Activated CD4-positive, alpha-beta memory T cell treated with anti-CD3 and anti-CD28 coated beads for 36 hours (primary cell): ENCODE measurements around the gene MED13L. TPM values are rescaled to one million over a fixed set of nuclear protein-coding genes. Genes with fewer than 3 reads are reported as not detected.

Source experiments
- CTCF ChIA-PET: fragments of 350-600 bp; sonication (Branson Sonifier 250); formaldehyde crosslinking; loops from one replicate; lab custom pipeline; 2021; ENCODE audit warnings: antibody characterized with exemption, inconsistent platforms; lab: Charles Lee
- POLR2A ChIA-PET: fragments of 350-600 bp; sonication (Branson Sonifier 250); formaldehyde crosslinking; loops from one replicate; lab custom pipeline; 2021; ENCODE audit warnings: antibody characterized with exemption; lab: Charles Lee
- DNase-seq: peaks from one replicate; pipeline ENCODE4 v3.0.0-alpha.2; 2020
- H3K27ac Mint-ChIP-seq: one replicate; pipeline ENCODE4 v1.8.0; 2021; ENCODE audit warnings: mixed read lengths
- H3K27me3 Mint-ChIP-seq: one replicate; pipeline ENCODE4 v1.8.0; 2021; ENCODE audit warnings: mixed read lengths
- H3K36me3 Mint-ChIP-seq: one replicate; pipeline ENCODE4 v1.8.0; 2021; ENCODE audit warnings: mixed read lengths
- H3K4me1 Mint-ChIP-seq: one replicate; pipeline ENCODE4 v1.8.0; 2021; ENCODE audit warnings: low read depth, mixed read lengths
- H3K4me3 Mint-ChIP-seq: one replicate; pipeline ENCODE4 v1.8.0; 2021; ENCODE audit warnings: mild to moderate bottlenecking, mixed read lengths
- H3K9me3 Mint-ChIP-seq: one replicate; pipeline ENCODE4 v1.8.0; 2021; ENCODE audit warnings: mixed read lengths
- intact Hi-C: fragments of 100-400 bp; cut with micrococcal nuclease; formaldehyde crosslinking; loops from one replicate; pipeline ENCODE4 v1.15.1; 2023
- total RNA-seq, 2 experiments: library from RNA; stranded (reverse); gene quantifications; one replicate each; pipeline ENCODE4 v1.2.3, GENCODE V29; 2021

MED13L gene
- total RNA-seq, 2 experiments from 2014 or later, result 37.7 to 41.4 TPM

DNA sequence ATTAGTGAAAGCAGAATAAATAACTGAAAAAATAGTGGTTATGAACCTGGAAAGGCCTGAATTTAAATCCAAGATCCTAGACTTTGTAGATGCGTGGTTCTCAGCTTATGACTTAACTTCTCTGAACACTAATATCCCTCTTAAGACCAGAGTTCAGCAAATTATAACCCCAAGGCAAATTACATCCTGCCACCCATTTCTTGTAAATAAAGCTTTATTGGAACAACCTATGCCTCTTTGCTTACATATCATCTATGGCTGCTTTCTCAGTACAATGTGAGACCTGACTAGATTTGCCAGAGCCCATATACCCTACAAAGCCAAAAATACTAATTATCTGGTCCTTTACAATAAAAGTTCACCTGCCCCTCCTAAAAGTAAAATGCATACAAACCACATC lies 199.1 kb downstream of the MED13L start:
- DNase-seq, result no peak
- ChIA-PET POLR2A (interaction anchor here (1.6 kb wide), 1 partner anchor 8 kb away, joined by 3 read pairs; no protein-coding TSS in a partner anchor), CTCF (interaction anchor here (0.6 to 1.7 kb wide), 2 partner anchors 10 to 18 kb away, joined by 3 to 5 read pairs; no protein-coding TSS in a partner anchor)
- H3K4me3 Mint-ChIP-seq, result no peak overlapping the region
- H3K27ac Mint-ChIP-seq, result no peak overlapping the region
- intact Hi-C loops, result no loop called here
- H3K27me3 Mint-ChIP-seq, result no peaks in the 10 kb centered on the region
- peaks cover 22% of the 10 kb centered on the region for H3K4me1 Mint-ChIP-seq
- no peaks in the 10 kb centered on the region for H3K9me3 Mint-ChIP-seq
- peaks cover 4% of the 10 kb centered on the region for H3K36me3 Mint-ChIP-seq

DNA sequence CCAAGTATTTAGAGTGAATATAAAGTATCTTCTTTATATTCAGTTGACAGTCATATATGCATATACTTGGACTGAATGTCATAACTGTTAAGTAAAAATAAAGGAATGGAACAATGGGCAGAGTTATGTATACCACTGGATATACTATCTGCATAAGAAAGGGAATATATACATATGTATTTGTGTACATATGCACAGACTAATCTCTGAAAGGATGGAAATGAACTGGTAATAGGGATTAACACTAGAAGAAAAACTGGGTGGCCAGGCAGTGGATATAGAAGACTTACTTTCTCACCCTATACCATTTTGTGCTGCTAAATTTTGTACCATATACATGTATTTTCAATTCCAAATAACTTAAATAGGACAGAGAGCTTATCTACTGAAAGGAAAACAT lies 200.1 kb downstream of the MED13L start:
- no peaks in the 10 kb centered on the region for H3K9me3 Mint-ChIP-seq
- intact Hi-C loops, result no loop called here
- peaks cover 4% of the 10 kb centered on the region for H3K36me3 Mint-ChIP-seq
- ChIA-PET POLR2A (interaction anchor here (1.6 kb wide), 1 partner anchor 9 kb away, joined by 3 read pairs; no protein-coding TSS in a partner anchor), CTCF (interaction anchor here (1.2 kb wide), 1 partner anchor 16 kb away, joined by 3 read pairs; no protein-coding TSS in a partner anchor)
- H3K4me1 Mint-ChIP-seq, result peaks cover 21% of the 10 kb centered on the region
- no peaks in the 10 kb centered on the region for H3K27me3 Mint-ChIP-seq
- no peak for DNase-seq
- H3K4me3 Mint-ChIP-seq, result no peak overlapping the region
- no peak overlapping the region for H3K27ac Mint-ChIP-seq

DNA sequence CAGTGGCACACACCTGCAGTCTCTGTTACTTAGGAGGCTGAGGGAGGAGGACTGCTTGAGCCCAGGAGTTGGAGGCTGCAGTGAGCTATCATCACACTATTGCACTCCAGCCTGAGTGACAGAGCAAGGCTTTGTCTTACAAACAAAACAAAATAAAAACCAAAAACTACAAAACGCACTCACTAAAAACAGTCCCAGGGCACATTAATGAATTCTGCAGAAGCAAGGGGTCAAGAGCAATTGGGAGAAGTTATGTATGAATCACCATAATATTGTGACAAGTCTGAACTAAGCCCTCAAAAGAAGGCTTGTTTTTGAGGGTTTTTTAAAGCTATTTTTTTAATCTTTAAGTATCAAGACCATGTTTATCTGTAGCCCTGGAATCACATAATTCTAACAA lies 201.1 kb downstream of the MED13L start:
- H3K27ac Mint-ChIP-seq, result no peak overlapping the region
- intact Hi-C loops, result no loop called here
- no peak for DNase-seq
- H3K36me3 Mint-ChIP-seq, result peaks cover 2% of the 10 kb centered on the region
- peaks cover 15% of the 10 kb centered on the region for H3K4me1 Mint-ChIP-seq
- CTCF ChIA-PET, result interaction anchor here (1.2 to 1.8 kb wide), 2 partner anchors 11 to 15 kb away, joined by 3 to 4 read pairs; no protein-coding TSS in a partner anchor
- POLR2A ChIA-PET, result no interaction called here
- H3K27me3 Mint-ChIP-seq, result no peaks in the 10 kb centered on the region
- H3K9me3 Mint-ChIP-seq, result no peaks in the 10 kb centered on the region
- no peak overlapping the region for H3K4me3 Mint-ChIP-seq

DNA sequence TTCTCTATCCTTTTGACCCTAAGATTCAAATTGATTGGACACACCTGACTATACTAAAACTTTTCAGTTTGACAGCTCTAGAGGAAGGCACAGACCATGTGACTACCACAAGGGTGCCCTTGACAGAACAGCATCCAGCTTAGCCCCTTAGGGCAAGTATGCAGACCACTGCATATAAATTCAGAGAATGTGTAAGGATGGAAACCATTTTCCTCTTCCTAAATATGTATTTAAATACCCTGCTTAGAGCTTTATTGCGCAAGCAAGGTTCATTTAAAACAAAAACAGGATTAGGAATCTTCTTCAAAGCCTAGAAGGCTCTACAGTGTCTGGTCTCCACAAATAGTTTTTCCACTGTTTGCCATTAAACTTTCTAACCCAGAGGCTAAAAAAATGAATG lies 202.8 kb downstream of the MED13L start:
- ChIA-PET CTCF (no interaction called here), POLR2A (no interaction called here)
- intact Hi-C loops, result no loop called here
- Mint-ChIP-seq H3K4me3 (no peak overlapping the region), H3K36me3 (peaks cover 2% of the 10 kb centered on the region), H3K27me3 (no peaks in the 10 kb centered on the region), H3K4me1 (peaks cover 11% of the 10 kb centered on the region), H3K27ac (no peak overlapping the region), H3K9me3 (no peaks in the 10 kb centered on the region)
- no peak for DNase-seq

DNA sequence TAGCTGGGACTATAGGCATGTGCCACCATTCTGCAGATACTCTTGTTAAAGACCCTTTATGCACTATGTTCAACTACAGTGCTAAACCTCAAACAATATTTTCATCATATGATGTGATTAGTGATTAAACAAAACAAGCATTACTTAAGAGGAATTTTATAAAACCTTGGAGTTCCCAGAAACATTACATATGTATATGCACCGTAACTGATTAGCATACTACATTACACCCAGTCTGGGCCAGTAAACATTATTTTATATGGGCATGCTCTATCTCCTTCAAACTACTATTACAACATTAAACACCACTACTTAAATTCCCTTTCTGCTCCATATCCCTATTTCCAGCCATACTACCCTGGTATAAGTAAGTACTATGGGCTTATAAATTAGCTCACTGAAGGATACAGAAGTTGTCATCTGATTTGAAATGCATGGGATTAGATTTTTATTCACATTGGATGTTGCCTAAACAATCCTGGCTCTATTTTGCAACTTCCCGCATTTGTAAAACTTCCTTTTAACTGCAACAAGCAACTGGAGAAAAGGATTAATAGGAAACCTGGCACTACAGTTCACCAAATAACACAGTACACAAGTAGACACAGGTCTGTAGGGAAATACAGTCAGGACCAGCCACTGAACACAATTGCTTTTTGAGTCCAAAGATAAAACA lies 205.8 kb downstream of the MED13L start:
- Mint-ChIP-seq H3K27ac (no peak overlapping the region), H3K27me3 (no peaks in the 10 kb centered on the region), H3K36me3 (no peaks in the 10 kb centered on the region), H3K9me3 (no peaks in the 10 kb centered on the region), H3K4me3 (no peak overlapping the region), H3K4me1 (peaks cover 21% of the 10 kb centered on the region)
- CTCF ChIA-PET, result interaction anchor here (0.9 kb wide), 1 partner anchor 170 kb away, joined by 3 read pairs; no protein-coding TSS in a partner anchor
- POLR2A ChIA-PET, result no interaction called here
- no peak for DNase-seq
- intact Hi-C loops, result no loop called here

DNA sequence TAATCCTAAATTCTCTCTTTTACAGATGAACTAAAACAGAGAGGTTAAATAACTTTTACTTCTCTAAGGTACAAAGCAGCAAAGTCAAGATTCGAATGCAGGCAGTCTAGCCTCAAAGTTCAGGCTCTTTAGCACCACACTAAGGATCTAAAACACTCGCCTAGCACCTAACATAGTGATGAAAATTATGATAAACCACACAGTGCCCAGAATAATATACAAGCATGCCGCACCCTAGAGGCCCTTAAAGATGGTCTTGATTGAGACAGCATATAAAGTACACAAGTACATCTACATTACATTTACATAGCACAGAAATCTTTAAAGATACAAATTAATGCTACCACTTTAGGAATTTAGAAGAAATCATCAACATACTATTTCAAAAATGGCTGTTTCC lies 207.0 kb downstream of the MED13L start:
- intact Hi-C loops, result no loop called here
- POLR2A ChIA-PET, result no interaction called here
- peaks cover 23% of the 10 kb centered on the region for H3K4me1 Mint-ChIP-seq

DNA sequence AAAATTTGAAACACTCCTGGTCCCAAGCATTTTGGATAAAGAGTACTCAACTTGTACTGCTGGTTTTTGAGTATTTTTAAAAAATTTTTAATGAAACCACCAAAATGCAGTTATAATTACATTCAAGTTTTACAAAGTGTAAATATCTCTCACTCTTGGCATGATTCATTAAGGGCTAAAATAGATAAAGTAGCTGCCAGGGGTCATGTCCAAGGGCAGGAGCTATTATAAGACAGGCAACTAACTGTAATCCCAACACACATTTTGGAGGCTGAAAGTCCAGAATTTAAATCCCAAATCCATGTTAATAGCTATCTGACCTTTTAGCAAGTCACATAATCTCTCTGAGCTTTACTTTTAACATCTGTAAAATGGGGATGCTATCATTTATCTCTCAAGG lies 207.6 kb downstream of the MED13L start:
- CTCF ChIA-PET, result no interaction called here
- H3K9me3 Mint-ChIP-seq, result no peaks in the 10 kb centered on the region
- no peaks in the 10 kb centered on the region for H3K36me3 Mint-ChIP-seq
- H3K27ac Mint-ChIP-seq, result no peak overlapping the region
- DNase-seq, result no peak
- intact Hi-C loops, result loop anchor here (5.0 kb wide), 1 partner anchor 67 kb away; no protein-coding TSS in a partner anchor
- no peaks in the 10 kb centered on the region for H3K27me3 Mint-ChIP-seq
- POLR2A ChIA-PET, result no interaction called here
- peaks cover 21% of the 10 kb centered on the region for H3K4me1 Mint-ChIP-seq
- no peak overlapping the region for H3K4me3 Mint-ChIP-seq

More for the DNA sequence above, 207.0 kb downstream of the MED13L start:
- Mint-ChIP-seq H3K4me3 (no peak overlapping the region), H3K27me3 (no peaks in the 10 kb centered on the region), H3K36me3 (no peaks in the 10 kb centered on the region), H3K9me3 (no peaks in the 10 kb centered on the region), H3K27ac (no peak overlapping the region)
- CTCF ChIA-PET, result no interaction called here
- DNase-seq, result no peak

DNA sequence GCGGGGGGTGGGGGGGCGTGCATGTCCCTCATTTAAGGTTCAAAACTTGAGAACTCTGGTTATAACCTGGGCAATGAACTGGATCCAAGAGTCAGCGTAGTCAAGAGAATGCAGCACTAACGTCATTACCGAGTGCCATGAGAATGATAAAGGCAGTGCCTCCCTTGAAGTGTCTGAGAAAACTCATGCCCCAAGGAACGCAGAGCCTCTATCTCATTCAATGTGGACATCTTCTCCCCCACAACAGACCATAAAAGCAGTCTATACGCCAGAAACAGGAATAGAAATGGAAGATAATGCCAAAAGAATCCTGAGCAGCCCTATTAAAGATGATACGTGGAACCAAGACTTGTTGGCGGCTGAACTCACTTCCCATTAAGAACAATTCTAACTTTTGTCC lies 208.6 kb downstream of the MED13L start:
- Mint-ChIP-seq H3K27me3 (no peaks in the 10 kb centered on the region), H3K27ac (no peak overlapping the region), H3K36me3 (no peaks in the 10 kb centered on the region), H3K9me3 (no peaks in the 10 kb centered on the region), H3K4me1 (peaks cover 26% of the 10 kb centered on the region), H3K4me3 (no peak overlapping the region)
- no peak for DNase-seq
- ChIA-PET POLR2A (no interaction called here), CTCF (interaction anchor here (1.5 kb wide), 1 partner anchor 71 kb away, joined by 5 read pairs; no protein-coding TSS in a partner anchor)
- intact Hi-C loops, result loop anchor here (5.0 kb wide), 1 partner anchor 68 kb away; no protein-coding TSS in a partner anchor

DNA sequence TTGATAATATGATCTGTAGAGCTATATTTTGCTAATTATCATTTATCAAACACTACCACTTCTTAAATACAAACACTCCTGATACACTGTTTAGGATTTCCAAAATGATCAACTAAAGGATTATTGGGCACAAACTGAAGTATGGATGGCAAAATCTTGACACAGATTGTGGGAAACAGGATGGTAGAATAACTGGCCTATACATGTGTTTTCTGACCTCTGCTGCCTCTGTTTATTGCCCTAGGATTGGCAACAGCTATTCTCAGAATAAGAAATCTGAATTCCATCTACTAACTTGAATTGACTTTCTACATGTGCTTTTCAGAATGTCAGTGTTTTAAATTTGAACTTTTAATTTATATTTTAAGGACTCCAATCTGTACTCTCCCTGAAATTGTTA lies 209.1 kb downstream of the MED13L start:
- POLR2A ChIA-PET, result no interaction called here
- H3K27me3 Mint-ChIP-seq, result no peaks in the 10 kb centered on the region

DNA sequence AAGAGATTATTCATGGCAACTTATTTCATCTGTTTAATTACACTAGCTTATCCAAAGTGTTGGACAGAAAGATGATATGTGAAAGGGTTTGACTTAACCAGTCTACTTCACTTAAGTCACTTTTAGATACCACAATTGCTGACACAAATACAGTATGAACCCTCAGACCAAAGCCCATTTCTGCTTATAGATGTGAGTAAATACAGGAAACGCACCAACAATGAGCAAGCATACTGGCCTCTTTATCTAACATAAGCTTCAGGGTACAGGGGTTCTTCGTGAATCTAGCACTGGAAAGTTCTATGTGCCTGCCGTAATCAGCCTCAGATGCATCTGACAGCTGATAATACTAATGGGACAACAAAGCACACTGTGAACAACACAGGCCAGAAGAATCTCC lies 209.6 kb downstream of the MED13L start:
- intact Hi-C loops, result loop anchor here (2.0 to 5.0 kb wide), 4 partner anchors 69 to 169 kb away; no protein-coding TSS in a partner anchor
- Mint-ChIP-seq H3K27me3 (no peaks in the 10 kb centered on the region), H3K27ac (no peak overlapping the region), H3K36me3 (no peaks in the 10 kb centered on the region), H3K4me1 (peaks cover 28% of the 10 kb centered on the region), H3K4me3 (no peak overlapping the region), H3K9me3 (no peaks in the 10 kb centered on the region)
- POLR2A ChIA-PET, result no interaction called here
- CTCF ChIA-PET, result interaction anchor here (0.6 to 1.6 kb wide), 5 partner anchors 11 to 464 kb away, joined by 3 to 6 read pairs (median 5); no protein-coding TSS in a partner anchor
- no peak for DNase-seq

More for the DNA sequence above, 209.1 kb downstream of the MED13L start:
- intact Hi-C loops, result loop anchor here (5.0 kb wide), 1 partner anchor 69 kb away; no protein-coding TSS in a partner anchor
- no peak for DNase-seq
- CTCF ChIA-PET, result interaction anchor here (0.6 to 1.6 kb wide), 4 partner anchors 11 to 464 kb away, joined by 3 to 5 read pairs (median 4); no protein-coding TSS in a partner anchor
- Mint-ChIP-seq H3K4me1 (peaks cover 26% of the 10 kb centered on the region), H3K9me3 (no peaks in the 10 kb centered on the region), H3K36me3 (no peaks in the 10 kb centered on the region), H3K4me3 (no peak overlapping the region), H3K27ac (no peak overlapping the region)

DNA sequence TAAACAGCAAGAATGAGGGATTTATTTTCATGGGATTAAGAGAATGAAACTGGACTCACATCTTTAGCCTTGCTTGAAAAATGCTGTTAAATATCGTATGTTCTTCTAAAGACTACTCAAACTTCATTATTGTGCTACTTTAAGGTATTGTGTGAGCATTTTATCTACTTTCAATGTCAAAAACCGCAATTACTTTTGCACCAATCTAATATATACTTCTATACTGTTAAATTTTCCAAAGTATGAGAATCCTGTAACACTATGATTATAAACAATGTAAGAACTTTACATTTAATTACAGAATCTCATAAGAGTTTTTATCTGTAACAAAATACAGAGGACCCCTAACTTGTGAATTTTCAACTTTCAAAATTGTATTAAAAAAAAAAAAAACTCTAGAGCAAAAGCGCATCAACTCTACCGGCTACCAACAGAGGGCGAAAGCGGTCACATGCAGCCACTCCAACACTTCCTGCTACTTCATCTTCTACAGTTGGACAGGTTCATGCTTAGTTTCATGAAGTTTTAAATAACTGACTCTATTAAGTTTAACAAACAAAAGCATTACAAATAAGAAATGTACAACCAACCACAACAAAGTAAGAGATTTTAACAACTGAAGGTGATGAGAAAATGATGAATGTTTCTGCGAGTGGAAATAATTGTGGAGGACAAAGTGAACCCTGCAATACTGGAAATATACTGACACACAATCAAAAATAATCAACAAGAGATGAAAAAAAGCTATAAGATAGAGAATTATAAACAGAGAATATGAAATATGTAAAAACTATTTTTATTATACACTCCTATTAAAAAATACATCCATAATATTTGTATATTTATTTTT lies 210.9 kb downstream of the MED13L start:
- POLR2A ChIA-PET, result no interaction called here

More for the DNA sequence above, 210.9 kb downstream of the MED13L start:
- CTCF ChIA-PET, result interaction anchor here (0.9 to 1.6 kb wide), 6 partner anchors 9 to 169 kb away, joined by 3 to 6 read pairs (median 4); no protein-coding TSS in a partner anchor
- Mint-ChIP-seq H3K36me3 (no peaks in the 10 kb centered on the region), H3K9me3 (no peaks in the 10 kb centered on the region), H3K27ac (no peak overlapping the region), H3K4me3 (no peak overlapping the region), H3K27me3 (no peaks in the 10 kb centered on the region), H3K4me1 (peaks cover 34% of the 10 kb centered on the region)
- intact Hi-C loops, result loop anchor here (2.0 to 5.0 kb wide), 4 partner anchors 71 to 170 kb away; no protein-coding TSS in a partner anchor
- peak; percentile 71 for DNase-seq
